RWPE1 (cell line): ENCODE data around the gene LRRC74B.
A peak's percentile ranks its signal among the peaks of the same experiment; 100 is the strongest.
"Not testable (repeated sequence)": the region's sequence is repeated elsewhere in the genome, so short reads cannot be mapped to it uniquely, and the experiment has no call there.

Experiments used
- CTCF ChIA-PET: fragments of 350-600 bp; sonication (Branson Sonifier 250); formaldehyde crosslinking; extraction: SDS; loops from one replicate; lab custom pipeline; 2021; lab: Yijun Ruan, JAX
- POLR2A ChIA-PET: fragments of 400-600 bp; formaldehyde crosslinking; extraction: SDS; loops from one replicate; lab custom pipeline; 2020; ENCODE audit warnings: antibody characterized with exemption; ENCODE audit not compliant: low non-redundant PET; lab: Yijun Ruan, JAX
- DNase-seq: peaks from one replicate; pipeline ENCODE4 v3.0.0; 2012; ENCODE audit warnings: low spot score
- H3K27ac ChIP-seq: fragments of 450-650 bp; 2 replicates; pipeline ENCODE4 v1.5.1; 2017
- TF ChIP-seq, protein P1 (sequence below): fragments of 450-650 bp; conservative IDR thresholded peaks from 2 replicates; pipeline ENCODE4 v1.5.1; 2017; ENCODE audit warnings: low read depth, mild to moderate bottlenecking

Gene LRRC74B

DNA sequence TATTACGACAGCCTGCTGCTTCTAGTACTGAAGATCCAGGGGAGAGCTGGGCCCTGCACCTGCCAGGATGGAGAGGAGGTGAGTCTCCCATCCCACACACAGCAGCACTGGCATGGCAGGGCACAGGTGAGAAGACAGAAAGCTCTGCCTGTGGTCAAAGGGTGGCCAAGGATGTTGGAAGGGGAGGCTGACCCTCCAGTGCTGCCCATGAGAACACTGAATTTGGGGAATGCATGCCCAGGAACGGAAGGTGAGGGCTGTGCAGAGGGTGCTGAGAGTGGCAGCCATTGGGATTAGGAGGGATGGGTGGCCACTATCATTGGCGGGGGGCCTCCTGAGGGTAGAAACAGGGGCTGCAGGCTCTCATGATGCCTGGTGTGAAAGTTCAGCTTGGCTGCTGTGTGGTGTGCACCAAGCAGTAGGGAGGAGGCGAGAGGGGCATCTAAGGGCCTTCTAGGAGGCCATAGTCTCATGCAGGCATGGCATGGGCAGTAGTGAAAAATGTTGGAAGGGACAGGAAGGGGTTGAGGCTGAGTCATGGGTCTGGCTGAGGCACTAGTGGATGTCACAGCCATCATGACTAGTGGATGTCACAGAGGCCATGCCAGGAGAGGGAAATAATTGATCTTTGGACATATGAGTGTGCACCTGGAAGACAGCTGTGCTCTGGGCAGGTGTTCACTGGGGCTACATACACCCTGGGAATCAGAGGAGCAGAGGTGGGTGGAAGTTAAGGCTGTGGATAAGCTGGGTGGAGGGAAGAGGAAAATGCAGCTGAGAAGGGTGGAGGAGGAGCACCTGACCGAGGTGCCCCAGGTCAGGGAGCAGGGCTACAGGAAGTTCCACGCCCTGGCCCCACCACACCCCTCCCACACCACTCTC, 2.5 kb upstream of the LRRC74B start:
- H3K27ac ChIP-seq: peak overlapping the region; percentile 83
- no peak for DNase-seq
- ChIA-PET POLR2A (no interaction called here), CTCF (no interaction called here)
- TF ChIP-seq, protein P1, sequence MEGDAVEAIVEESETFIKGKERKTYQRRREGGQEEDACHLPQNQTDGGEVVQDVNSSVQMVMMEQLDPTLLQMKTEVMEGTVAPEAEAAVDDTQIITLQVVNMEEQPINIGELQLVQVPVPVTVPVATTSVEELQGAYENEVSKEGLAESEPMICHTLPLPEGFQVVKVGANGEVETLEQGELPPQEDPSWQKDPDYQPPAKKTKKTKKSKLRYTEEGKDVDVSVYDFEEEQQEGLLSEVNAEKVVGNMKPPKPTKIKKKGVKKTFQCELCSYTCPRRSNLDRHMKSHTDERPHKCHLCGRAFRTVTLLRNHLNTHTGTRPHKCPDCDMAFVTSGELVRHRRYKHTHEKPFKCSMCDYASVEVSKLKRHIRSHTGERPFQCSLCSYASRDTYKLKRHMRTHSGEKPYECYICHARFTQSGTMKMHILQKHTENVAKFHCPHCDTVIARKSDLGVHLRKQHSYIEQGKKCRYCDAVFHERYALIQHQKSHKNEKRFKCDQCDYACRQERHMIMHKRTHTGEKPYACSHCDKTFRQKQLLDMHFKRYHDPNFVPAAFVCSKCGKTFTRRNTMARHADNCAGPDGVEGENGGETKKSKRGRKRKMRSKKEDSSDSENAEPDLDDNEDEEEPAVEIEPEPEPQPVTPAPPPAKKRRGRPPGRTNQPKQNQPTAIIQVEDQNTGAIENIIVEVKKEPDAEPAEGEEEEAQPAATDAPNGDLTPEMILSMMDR: no peak

GRCh38 chr22:21043860-21044535, 1.7 kb upstream of the LRRC74B start:
- ChIA-PET POLR2A (no interaction called here), CTCF (no interaction called here)
- TF ChIP-seq, protein P1: no peak
- no peak for DNase-seq
- peak overlapping the region; percentile 83 for H3K27ac ChIP-seq

- POLR2A ChIA-PET: interaction anchor here (0.5 kb wide), 1 partner anchor 30 kb away, joined by 9 read pairs; no protein-coding TSS in a partner anchor
- CTCF ChIA-PET: interaction anchor here (0.6 kb wide), 1 partner anchor 10 kb away, joined by 3 read pairs; no protein-coding TSS in a partner anchor
- no peak for DNase-seq
- peak overlapping the region; percentile 83 for H3K27ac ChIP-seq
- TF ChIP-seq, protein P1: no peak
Observed at GRCh38 chr22:21044931-21045584, 688 bp upstream of the LRRC74B start.

DNA sequence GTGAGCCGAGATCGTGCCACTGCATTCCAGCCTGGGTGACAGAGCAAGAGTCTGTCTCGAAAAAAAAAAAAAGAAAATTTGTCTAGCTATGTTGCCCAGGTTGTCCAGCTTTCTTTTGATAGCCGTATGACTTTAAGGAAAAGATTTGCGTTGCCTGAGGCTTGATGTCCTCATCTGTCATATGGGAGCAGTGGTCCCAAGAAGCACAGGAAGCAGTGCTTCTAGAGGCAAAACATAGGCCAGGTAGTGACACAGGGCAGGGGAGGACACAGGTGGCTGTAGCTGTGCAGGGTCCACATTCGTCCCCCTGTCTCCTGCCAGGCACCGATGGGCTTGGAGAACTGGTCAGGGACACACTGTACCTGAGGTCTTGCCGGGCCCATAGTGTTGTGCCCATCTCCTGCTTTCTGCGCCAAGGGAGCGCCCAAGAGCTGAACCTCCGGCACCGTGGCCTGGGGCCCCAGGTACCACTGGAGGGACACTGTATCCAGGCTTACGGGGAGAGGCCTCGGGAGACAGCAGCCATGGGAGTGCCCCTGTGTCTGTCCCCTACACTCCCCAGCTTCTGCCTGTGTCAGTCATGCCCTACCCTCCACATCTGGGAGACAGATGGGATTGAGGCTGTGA, 1.4 kb downstream of the LRRC74B start:
- H3K27ac ChIP-seq: no peak overlapping the region
- POLR2A ChIA-PET: interaction anchor here (0.6 kb wide), 1 partner anchor 32 kb away, joined by 3 read pairs; no protein-coding TSS in a partner anchor
- CTCF ChIA-PET: no interaction called here
- no peak for DNase-seq
- TF ChIP-seq, protein P1: no peak

DNA sequence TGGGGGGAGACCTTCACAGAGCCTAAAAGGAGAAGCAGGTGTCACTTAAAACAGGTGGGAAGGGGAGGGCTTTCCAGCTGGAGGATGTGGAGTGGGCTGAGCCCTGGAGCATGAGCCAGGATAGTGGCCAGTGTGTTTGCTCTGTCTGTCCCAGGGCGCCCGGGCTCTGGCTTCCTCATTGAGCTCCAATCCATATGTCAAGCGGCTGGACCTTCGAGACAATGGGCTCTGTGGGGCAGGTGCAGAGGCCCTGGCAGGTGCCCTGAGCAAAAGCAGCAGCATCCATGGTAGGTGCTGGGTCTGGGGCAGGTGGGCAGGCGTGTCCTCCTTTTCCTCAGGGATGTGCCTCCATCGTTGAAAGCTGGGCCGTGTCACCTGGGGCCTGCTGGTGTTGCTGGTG, 2.0 kb downstream of the LRRC74B start:
- H3K27ac ChIP-seq: no peak overlapping the region
- ChIA-PET POLR2A (no interaction called here), CTCF (no interaction called here)
- TF ChIP-seq, protein P1: no peak
- DNase-seq: no peak

GRCh38 chr22:21048448-21048847, 2.7 kb downstream of the LRRC74B start:
- DNase-seq, POLR2A ChIA-PET, H3K27ac ChIP-seq, CTCF ChIA-PET: not testable (repeated sequence)

- DNase-seq, H3K27ac ChIP-seq, POLR2A ChIA-PET, CTCF ChIA-PET: not testable (repeated sequence)
Observed at GRCh38 chr22:21048965-21049364, 3.2 kb downstream of the LRRC74B start.
